ENCODE results near the gene ENOPH1. TPM values are rescaled to one million over a fixed set of nuclear protein-coding genes. Genes with fewer than 3 reads are reported as not detected.

ENOPH1 gene
- total RNA-seq, 1 donor from 2014 or later, result 16.7 TPM

- Histone ChIP-seq H3K4me3 (ENCODE audit: low read length in 3 of 3) (no peak overlapping the region), H3K9me3 (ENCODE audit: control insufficient read depth in 3 of 3, low read length in 3 of 3) (no peaks in the 10 kb centered on the region), H3K36me3 (ENCODE audit: control insufficient read depth in 3 of 3, insufficient read depth in 3 of 3, low read length in 3 of 3) (peaks cover 0 to 2% (median 0%) of the 10 kb centered on the region in 3 donors), H3K4me1 (ENCODE audit: control insufficient read depth in 3 of 3, insufficient read depth in 3 of 3, low read length in 3 of 3) (peaks cover 7 to 9% (median 7%) of the 10 kb centered on the region in 3 donors), H3K27me3 (ENCODE audit: control insufficient read depth in 3 of 3, insufficient read depth in 3 of 3, low read length in 3 of 3) (no peaks in the 10 kb centered on the region), H3K27ac (ENCODE audit: low read depth, low read length) (no peak overlapping the region), H3K9ac (ENCODE audit: low read depth in 1 of 3, low read length in 3 of 3) (no peak overlapping the region)
Measured at GRCh38 chr4:82434949-82435348, 4.6 kb downstream of the ENOPH1 start.

GRCh38 chr4:82436130-82436529 is 5.7 kb downstream of the ENOPH1 start:
- Histone ChIP-seq H3K36me3 (ENCODE audit: control insufficient read depth in 3 of 3, insufficient read depth in 3 of 3, low read length in 3 of 3) (peaks cover 0 to 2% (median 0%) of the 10 kb centered on the region in 3 donors), H3K27me3 (ENCODE audit: control insufficient read depth in 3 of 3, insufficient read depth in 3 of 3, low read length in 3 of 3) (no peaks in the 10 kb centered on the region), H3K4me1 (ENCODE audit: control insufficient read depth in 3 of 3, insufficient read depth in 3 of 3, low read length in 3 of 3) (peaks cover 3 to 6% (median 3%) of the 10 kb centered on the region in 3 donors), H3K9me3 (ENCODE audit: control insufficient read depth in 3 of 3, low read length in 3 of 3) (no peaks in the 10 kb centered on the region), H3K4me3 (ENCODE audit: low read length in 3 of 3) (no peak overlapping the region), H3K9ac (ENCODE audit: low read depth in 1 of 3, low read length in 3 of 3) (no peak overlapping the region), H3K27ac (ENCODE audit: low read depth, low read length) (no peak overlapping the region)

- no peaks in the 10 kb centered on the region for H3K4me1 ChIP-seq (ENCODE audit: control insufficient read depth in 3 of 3, insufficient read depth in 3 of 3, low read length in 3 of 3)
- H3K27me3 ChIP-seq (ENCODE audit: control insufficient read depth in 3 of 3, insufficient read depth in 3 of 3, low read length in 3 of 3), result no peaks in the 10 kb centered on the region
- no peak overlapping the region for H3K4me3 ChIP-seq (ENCODE audit: low read length in 3 of 3)
- H3K9me3 ChIP-seq (ENCODE audit: control insufficient read depth in 3 of 3, low read length in 3 of 3), result no peaks in the 10 kb centered on the region
- H3K9ac ChIP-seq (ENCODE audit: low read depth in 1 of 3, low read length in 3 of 3), result no peak overlapping the region
- peaks cover 0 to 2% (median 0%) of the 10 kb centered on the region in 3 donors for H3K36me3 ChIP-seq (ENCODE audit: control insufficient read depth in 3 of 3, insufficient read depth in 3 of 3, low read length in 3 of 3)
- no peak overlapping the region for H3K27ac ChIP-seq (ENCODE audit: low read depth, low read length)
Measured at GRCh38 chr4:82436780-82437179, 6.4 kb downstream of the ENOPH1 start.

GRCh38 chr4:82437285-82438005 is 7.1 kb downstream of the ENOPH1 start:
- H3K27ac ChIP-seq (ENCODE audit: low read depth, low read length), result no peak overlapping the region
- no peaks in the 10 kb centered on the region for H3K4me1 ChIP-seq (ENCODE audit: control insufficient read depth in 3 of 3, insufficient read depth in 3 of 3, low read length in 3 of 3)
- no peak overlapping the region for H3K9ac ChIP-seq (ENCODE audit: low read depth in 1 of 3, low read length in 3 of 3)
- no peaks in the 10 kb centered on the region for H3K27me3 ChIP-seq (ENCODE audit: control insufficient read depth in 3 of 3, insufficient read depth in 3 of 3, low read length in 3 of 3)
- H3K4me3 ChIP-seq (ENCODE audit: low read length in 3 of 3), result no peak overlapping the region
- peaks cover 0 to 2% (median 0%) of the 10 kb centered on the region in 3 donors for H3K36me3 ChIP-seq (ENCODE audit: control insufficient read depth in 3 of 3, insufficient read depth in 3 of 3, low read length in 3 of 3)
- H3K9me3 ChIP-seq (ENCODE audit: control insufficient read depth in 3 of 3, low read length in 3 of 3), result no peaks in the 10 kb centered on the region

GRCh38 chr4:82439088-82439487 is 8.7 kb downstream of the ENOPH1 start:
- no peak overlapping the region for H3K27ac ChIP-seq (ENCODE audit: low read depth, low read length)
- H3K36me3 ChIP-seq (ENCODE audit: control insufficient read depth in 3 of 3, insufficient read depth in 3 of 3, low read length in 3 of 3), result peaks cover 0 to 2% (median 0%) of the 10 kb centered on the region in 3 donors
- no peaks in the 10 kb centered on the region for H3K4me1 ChIP-seq (ENCODE audit: control insufficient read depth in 3 of 3, insufficient read depth in 3 of 3, low read length in 3 of 3)
- H3K9me3 ChIP-seq (ENCODE audit: control insufficient read depth in 3 of 3, low read length in 3 of 3), result no peaks in the 10 kb centered on the region
- H3K27me3 ChIP-seq (ENCODE audit: control insufficient read depth in 3 of 3, insufficient read depth in 3 of 3, low read length in 3 of 3), result no peaks in the 10 kb centered on the region
- no peak overlapping the region for H3K9ac ChIP-seq (ENCODE audit: low read depth in 1 of 3, low read length in 3 of 3)
- H3K4me3 ChIP-seq (ENCODE audit: low read length in 3 of 3), result no peak overlapping the region

GRCh38 chr4:82447886-82448285 is 17.5 kb downstream of the ENOPH1 start:
- H3K4me3 ChIP-seq (ENCODE audit: low read length in 3 of 3), result no peak overlapping the region
- no peak overlapping the region for H3K27ac ChIP-seq (ENCODE audit: low read depth, low read length)
- H3K9ac ChIP-seq (ENCODE audit: low read depth in 1 of 3, low read length in 3 of 3), result no peak overlapping the region
- no peaks in the 10 kb centered on the region for H3K27me3 ChIP-seq (ENCODE audit: control insufficient read depth in 3 of 3, insufficient read depth in 3 of 3, low read length in 3 of 3)
- H3K9me3 ChIP-seq (ENCODE audit: control insufficient read depth in 3 of 3, low read length in 3 of 3), result no peaks in the 10 kb centered on the region
- no peaks in the 10 kb centered on the region for H3K4me1 ChIP-seq (ENCODE audit: control insufficient read depth in 3 of 3, insufficient read depth in 3 of 3, low read length in 3 of 3)
- H3K36me3 ChIP-seq (ENCODE audit: control insufficient read depth in 3 of 3, insufficient read depth in 3 of 3, low read length in 3 of 3), result peaks cover 15 to 22% (median 16%) of the 10 kb centered on the region in 3 donors

GRCh38 chr4:82450966-82451755 is 20.8 kb downstream of the ENOPH1 start:
- H3K9ac ChIP-seq (ENCODE audit: low read depth in 1 of 3, low read length in 3 of 3), result no peak overlapping the region
- no peaks in the 10 kb centered on the region for H3K27me3 ChIP-seq (ENCODE audit: control insufficient read depth in 3 of 3, insufficient read depth in 3 of 3, low read length in 3 of 3)
- no peaks in the 10 kb centered on the region for H3K9me3 ChIP-seq (ENCODE audit: control insufficient read depth in 3 of 3, low read length in 3 of 3)
- H3K36me3 ChIP-seq (ENCODE audit: control insufficient read depth in 3 of 3, insufficient read depth in 3 of 3, low read length in 3 of 3), result peaks cover 15 to 24% (median 19%) of the 10 kb centered on the region in 3 donors
- no peaks in the 10 kb centered on the region for H3K4me1 ChIP-seq (ENCODE audit: control insufficient read depth in 3 of 3, insufficient read depth in 3 of 3, low read length in 3 of 3)
- H3K4me3 ChIP-seq (ENCODE audit: low read length in 3 of 3), result no peak overlapping the region
- no peak overlapping the region for H3K27ac ChIP-seq (ENCODE audit: low read depth, low read length)

GRCh38 chr4:82452026-82452425 is 21.6 kb downstream of the ENOPH1 start:
- Histone ChIP-seq H3K9ac (ENCODE audit: low read depth in 1 of 3, low read length in 3 of 3) (no peak overlapping the region), H3K9me3 (ENCODE audit: control insufficient read depth in 3 of 3, low read length in 3 of 3) (no peaks in the 10 kb centered on the region), H3K36me3 (ENCODE audit: control insufficient read depth in 3 of 3, insufficient read depth in 3 of 3, low read length in 3 of 3) (peaks cover 17 to 25% (median 21%) of the 10 kb centered on the region in 3 donors), H3K4me3 (ENCODE audit: low read length in 3 of 3) (no peak overlapping the region), H3K27me3 (ENCODE audit: control insufficient read depth in 3 of 3, insufficient read depth in 3 of 3, low read length in 3 of 3) (no peaks in the 10 kb centered on the region), H3K27ac (ENCODE audit: low read depth, low read length) (no peak overlapping the region), H3K4me1 (ENCODE audit: control insufficient read depth in 3 of 3, insufficient read depth in 3 of 3, low read length in 3 of 3) (no peaks in the 10 kb centered on the region)

GRCh38 chr4:82457266-82457665 is 26.9 kb downstream of the ENOPH1 start:
- Histone ChIP-seq H3K36me3 (ENCODE audit: control insufficient read depth in 3 of 3, insufficient read depth in 3 of 3, low read length in 3 of 3) (peaks cover 16 to 20% (median 19%) of the 10 kb centered on the region in 3 donors), H3K9ac (ENCODE audit: low read depth in 1 of 3, low read length in 3 of 3) (no peak overlapping the region), H3K27ac (ENCODE audit: low read depth, low read length) (no peak overlapping the region), H3K4me1 (ENCODE audit: control insufficient read depth in 3 of 3, insufficient read depth in 3 of 3, low read length in 3 of 3) (no peaks in the 10 kb centered on the region), H3K9me3 (ENCODE audit: control insufficient read depth in 3 of 3, low read length in 3 of 3) (no peaks in the 10 kb centered on the region), H3K27me3 (ENCODE audit: control insufficient read depth in 3 of 3, insufficient read depth in 3 of 3, low read length in 3 of 3) (no peaks in the 10 kb centered on the region), H3K4me3 (ENCODE audit: low read length in 3 of 3) (no peak overlapping the region)

- H3K36me3 ChIP-seq (ENCODE audit: control insufficient read depth in 3 of 3, insufficient read depth in 3 of 3, low read length in 3 of 3), result peaks cover 16 to 20% (median 19%) of the 10 kb centered on the region in 3 donors
- no peak overlapping the region for H3K9ac ChIP-seq (ENCODE audit: low read depth in 1 of 3, low read length in 3 of 3)
- no peak overlapping the region for H3K4me3 ChIP-seq (ENCODE audit: low read length in 3 of 3)
- H3K27me3 ChIP-seq (ENCODE audit: control insufficient read depth in 3 of 3, insufficient read depth in 3 of 3, low read length in 3 of 3), result no peaks in the 10 kb centered on the region
- H3K9me3 ChIP-seq (ENCODE audit: control insufficient read depth in 3 of 3, low read length in 3 of 3), result no peaks in the 10 kb centered on the region
- H3K4me1 ChIP-seq (ENCODE audit: control insufficient read depth in 3 of 3, insufficient read depth in 3 of 3, low read length in 3 of 3), result no peaks in the 10 kb centered on the region
- H3K27ac ChIP-seq (ENCODE audit: low read depth, low read length), result no peak overlapping the region
Measured at GRCh38 chr4:82458729-82459128, 28.3 kb downstream of the ENOPH1 start.
